Midbrain (tissue), 1 donor: Measurements from ENCODE around the gene TRIM34.
"Not testable (repeated sequence)": the region's sequence is repeated elsewhere in the genome, so short reads cannot be mapped to it uniquely, and the experiment has no call there.

Experiments
- DNase-seq: peaks from one replicate; lab custom pipeline; 2025; lab: John Stamatoyannopoulos, UW

The TRIM34 gene

DNA sequence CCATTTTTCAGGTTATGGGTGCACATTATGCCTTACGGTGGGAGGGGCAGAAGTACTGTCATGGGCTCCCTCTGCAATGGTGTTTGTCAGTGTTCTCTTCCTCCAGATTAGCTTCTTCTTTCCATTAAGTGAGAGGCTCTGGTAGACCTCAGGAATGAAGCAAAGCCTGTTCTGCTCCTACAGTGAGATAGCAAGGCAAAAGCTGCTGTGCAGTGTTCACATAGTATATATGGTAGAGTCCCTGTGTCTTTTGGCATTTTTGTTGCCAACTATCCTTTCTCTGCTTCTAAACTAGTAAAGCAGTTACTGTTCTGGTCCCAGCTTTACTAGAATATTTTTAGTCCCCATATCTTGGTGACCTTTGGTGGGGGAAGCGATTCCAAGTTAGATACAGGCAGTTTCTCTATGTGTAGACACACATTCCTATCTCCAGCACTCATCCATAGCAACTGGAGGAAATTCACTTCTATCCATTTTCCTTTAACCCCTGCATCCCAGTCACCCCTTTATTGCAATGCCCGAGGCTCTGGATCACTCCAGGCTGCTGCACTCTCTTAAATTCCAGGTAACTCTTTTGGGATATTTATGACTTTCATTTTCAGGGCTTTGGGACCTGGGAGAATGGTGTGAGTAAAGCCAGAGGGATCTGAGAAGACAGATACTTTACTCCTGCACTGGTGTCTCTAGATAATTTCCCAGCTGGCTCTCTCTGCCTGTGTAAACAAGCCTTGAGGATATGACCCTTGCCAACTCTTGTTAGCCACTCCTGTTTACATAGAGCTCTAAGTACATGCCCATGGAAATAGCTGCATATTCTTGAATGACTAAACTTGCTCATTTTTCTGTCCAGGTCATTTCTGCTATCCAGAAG, 3.9 kb upstream of the TRIM34 start:
- no peak for DNase-seq

DNA sequence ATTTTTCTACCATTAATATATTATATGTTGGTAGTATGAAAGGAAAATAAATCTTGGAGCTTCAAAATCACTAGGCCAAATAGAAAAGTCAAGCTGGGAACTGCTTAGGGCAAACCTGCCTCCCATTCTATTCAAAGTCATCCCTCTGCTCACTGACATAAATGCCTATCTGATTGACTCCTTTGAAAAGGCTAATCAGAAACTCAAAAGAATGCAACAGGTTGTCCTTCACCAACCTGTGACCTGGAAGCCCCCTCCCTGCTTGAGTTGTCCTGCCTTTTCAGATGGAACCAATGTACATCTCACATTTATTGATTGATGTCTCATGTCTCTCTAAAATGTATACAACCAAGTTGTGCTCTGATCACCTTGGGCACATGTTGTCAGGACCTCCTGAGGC, 3.2 kb upstream of the TRIM34 start:
- DNase-seq: no peak

DNA sequence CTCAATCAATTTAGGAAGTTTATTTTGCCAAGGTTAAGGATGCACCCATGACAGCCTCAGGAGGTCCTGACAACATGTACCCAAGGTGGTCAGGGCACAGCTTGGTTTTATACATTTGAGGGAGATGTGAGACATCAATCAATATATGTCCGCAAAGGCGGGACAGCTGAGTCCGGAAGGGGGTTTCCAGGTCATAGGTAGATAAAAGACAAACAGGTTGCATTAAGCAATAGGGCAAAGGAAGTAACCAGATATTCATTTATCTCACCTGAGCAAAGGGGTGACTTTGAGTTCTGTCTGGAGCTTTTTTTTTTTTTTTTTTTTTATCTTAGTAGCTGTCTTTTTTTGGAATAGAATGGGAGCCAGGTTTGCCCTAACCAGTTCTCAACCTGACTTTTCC, 2.0 kb upstream of the TRIM34 start:
- no peak for DNase-seq

DNA sequence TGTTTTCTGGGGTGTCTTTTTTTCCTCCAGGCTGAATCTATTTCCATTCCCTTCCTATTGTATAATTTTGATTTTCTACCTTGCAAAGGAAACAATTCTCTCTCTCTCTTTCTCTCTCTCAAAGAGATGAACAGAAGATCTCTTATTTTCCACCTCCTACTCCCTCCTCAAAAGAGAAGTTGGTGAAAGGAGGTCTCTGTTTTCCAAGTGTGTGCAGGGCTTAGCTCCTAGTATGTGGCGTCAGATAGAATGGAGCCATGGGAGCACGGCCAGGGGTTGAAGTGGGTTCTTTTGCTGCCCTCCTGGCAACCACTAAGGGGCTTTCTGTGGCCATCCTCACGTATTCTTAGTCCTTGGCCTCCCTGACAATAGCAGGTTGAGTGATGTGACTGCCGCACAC, 480 bp downstream of the TRIM34 start:
- DNase-seq: no peak

DNA sequence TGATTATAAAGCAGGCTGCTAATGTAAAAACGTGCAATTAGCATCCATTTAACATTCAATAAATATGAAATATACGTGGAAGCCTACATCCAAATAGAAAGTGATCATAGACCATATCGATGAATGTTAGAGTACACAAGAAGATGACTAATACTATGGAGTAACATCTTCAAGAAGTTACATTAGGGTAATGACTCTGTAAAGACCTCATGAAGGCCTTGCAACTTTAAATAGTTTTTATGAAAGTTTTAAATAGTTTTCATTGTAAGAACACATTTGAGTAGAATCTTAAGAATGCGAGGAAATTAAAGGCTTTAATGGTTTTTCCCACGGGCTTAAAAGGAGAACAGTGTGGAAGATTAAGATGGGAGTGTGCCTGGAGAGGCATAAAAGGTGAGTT, 1.4 kb downstream of the TRIM34 start:
- no peak for DNase-seq

DNA sequence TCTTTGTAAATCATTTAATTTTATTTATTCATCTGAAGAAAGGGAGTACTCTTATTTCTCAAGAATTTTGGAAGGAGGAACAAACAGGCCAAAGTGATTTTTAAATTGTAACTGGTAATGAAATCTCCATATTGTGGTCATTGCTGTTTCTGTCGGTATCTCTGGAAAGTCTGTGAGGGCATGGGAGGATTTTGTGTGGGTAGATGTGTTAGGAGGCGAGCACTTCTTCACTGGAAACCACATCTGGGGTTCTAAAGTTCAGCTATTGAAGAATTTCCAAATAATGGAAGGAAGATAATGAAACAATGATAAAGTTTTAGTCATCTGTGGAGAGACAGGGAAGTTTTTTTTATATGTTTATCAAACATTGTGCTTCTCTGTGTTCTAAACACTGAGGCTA, 6.6 kb downstream of the TRIM34 start:
- DNase-seq: no peak

DNA sequence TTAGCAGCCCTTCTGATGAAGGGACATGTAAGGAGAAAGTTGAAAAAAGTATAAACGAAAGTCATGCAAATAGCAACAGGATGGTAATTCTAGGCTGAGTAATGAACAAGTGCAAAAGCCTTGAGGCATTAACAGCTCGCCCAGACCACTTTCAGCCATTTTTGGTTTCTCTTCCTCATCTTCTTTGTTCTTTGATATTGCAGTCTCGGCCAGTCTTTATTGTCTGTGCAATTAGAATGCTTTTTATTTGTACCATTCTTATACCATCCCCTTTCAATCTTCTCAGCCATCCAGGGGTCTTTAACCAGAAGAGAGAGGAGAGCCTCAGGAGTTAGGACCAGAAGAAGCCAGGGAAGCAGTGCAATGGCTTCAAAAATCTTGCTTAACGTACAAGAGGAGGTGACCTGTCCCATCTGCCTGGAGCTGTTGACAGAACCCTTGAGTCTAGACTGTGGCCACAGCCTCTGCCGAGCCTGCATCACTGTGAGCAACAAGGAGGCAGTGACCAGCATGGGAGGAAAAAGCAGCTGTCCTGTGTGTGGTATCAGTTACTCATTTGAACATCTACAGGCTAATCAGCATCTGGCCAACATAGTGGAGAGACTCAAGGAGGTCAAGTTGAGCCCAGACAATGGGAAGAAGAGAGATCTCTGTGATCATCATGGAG, 7.3 kb downstream of the TRIM34 start:
- DNase-seq: no peak

DNA sequence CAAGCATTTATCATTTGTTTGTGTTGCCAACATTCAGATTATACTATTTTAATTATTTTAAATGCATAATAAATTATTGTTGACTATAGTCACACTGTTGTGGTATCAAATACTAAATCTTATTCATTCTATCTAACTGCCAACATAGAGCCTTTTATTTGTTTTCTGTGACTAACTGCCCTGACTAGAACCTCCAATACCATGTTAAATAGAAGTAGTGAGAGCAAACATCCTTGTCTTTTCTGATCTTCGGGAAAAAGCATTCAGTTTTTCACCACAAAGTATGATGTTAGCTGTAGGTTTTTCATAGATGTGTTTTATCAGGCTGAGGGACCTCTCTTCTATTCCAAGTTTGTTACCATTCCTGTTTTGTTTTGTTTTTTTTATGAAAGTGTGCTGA, 15.2 kb downstream of the TRIM34 start:
- DNase-seq: no peak

DNA sequence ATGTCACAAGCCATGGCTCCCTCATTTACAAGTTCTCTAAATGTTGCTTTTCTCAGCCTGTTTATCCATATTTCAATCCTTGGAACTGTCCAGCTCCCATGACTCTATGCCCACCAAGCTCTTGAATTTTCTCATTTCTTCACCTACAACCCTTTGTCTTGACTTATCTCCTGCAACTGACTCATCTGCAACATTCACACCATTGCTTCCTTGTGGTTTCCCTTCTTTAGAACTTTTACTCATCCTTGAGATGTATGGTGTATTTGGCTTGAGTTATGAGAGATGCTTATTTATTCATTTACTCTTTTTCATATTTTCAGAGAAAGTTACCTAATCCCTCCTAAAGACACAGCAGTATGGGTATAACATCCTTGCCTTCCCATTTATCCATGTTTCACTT, 18.8 kb downstream of the TRIM34 start:
- no peak for DNase-seq

DNA sequence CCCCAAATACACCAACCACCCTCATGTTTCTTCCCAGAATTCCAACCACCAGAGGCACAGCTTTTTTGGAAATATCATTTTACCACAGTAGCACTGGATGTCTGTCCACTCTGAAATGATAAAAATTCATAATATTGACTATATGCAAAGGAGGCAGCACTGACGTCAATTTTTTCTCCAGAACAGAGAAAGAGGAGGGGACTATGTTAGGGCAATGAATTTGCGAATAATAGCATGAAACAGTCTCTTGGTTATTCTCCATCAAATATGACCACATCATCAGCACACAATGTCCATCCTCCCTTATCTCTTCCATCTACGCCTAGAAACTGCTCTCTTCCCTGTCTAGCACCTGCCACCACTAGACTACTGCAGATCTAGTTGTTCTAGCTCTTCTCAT, 21.3 kb downstream of the TRIM34 start:
- DNase-seq: no peak

DNA sequence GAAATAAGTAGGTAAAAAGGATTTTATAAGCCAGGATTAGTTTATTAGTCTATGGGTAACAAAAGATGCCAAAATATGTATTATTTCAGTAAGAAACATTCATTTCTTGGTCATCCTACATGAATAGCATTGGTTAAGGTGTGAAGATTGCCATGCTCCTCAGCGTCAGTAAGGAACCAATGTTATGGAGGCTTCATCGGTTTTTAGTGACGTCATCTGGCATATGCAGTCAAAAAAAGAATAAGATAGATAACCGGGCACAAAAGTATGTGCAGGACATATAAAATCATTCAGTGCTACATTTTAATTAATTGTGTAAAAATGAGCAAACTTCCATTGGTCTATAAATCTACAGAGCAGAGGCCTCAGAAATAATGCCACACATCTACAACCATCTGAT, 30.7 kb downstream of the TRIM34 start:
- no peak for DNase-seq

DNA sequence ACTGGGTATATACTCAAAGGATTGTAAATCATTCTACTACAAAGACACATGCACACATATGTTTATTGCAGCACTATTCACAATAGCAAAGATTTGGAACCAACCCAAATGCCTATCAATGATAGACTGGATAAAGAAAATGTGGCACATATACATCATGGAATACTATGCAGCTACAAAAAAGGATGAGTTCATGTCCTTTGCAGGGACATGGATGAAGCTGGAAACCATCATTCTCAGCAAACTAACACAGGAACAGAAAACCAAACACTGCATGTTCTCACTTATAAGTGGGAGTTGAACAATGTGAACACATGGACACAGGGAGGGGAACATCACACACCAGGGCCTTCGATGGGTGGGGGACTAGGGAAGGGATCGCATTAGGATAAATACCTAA, 32.2 kb downstream of the TRIM34 start:
- DNase-seq: not testable (repeated sequence)

DNA sequence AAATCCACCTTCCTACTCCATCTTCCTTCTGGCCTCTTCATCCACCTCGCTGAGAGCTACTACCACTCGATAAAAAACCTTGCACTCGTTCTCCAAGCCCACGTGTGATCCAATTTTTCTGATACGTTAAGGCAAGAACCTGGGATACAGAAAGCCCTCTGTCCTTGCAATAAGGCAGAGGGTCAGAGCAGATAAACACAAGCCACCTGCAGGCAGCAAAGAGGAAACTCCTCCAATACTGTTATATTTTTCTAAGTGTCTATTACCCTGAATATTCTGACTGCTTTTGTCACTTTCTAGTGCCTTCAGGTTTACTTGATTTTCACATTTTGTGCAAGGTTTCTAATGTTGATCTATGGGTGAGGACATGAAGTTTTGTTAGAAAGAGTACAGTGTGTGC, 33.5 kb downstream of the TRIM34 start:
- DNase-seq: no peak

DNA sequence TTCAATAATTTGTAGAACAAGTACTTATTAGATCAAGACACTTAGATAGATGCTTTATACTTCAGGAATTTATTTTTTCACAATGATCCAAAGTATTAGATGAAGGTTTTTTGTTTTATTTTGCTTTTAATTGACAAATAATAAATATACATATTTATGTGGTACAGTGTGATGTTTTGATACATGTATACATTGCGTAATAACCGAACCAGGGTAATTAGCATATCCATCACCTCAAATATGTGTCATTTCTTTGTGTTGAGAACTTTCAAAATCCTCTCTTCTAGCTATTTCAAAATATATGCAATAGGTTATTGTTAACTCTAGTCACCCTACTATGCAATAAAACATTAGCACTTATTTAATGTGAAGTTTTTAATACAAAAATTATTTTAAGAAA, 38.7 kb downstream of the TRIM34 start:
- no peak for DNase-seq

DNA sequence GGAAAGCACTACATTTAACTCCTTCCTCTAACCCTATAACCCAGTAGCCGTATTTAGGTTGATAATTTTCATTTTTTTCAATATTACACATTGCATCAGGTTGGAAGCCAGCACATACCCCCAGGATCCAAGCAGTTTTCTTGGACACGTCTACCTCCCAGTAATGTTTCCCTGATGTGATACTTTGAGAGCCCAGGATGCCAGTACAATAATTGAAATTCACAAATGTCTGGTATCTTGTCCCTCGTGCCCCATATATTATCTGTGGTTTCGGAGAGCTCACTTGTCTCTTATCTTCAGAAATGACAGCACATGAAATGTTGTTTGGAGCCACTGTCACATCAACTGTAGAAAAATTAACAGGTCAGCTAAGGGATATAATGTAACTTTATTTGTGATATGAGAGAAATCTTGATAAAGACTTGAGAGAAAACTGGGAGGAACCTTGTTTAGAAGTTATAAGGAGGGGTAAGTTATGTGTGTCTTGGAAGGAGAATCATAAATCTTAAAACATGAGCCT, 40.3 kb downstream of the TRIM34 start:
- no peak for DNase-seq

DNA sequence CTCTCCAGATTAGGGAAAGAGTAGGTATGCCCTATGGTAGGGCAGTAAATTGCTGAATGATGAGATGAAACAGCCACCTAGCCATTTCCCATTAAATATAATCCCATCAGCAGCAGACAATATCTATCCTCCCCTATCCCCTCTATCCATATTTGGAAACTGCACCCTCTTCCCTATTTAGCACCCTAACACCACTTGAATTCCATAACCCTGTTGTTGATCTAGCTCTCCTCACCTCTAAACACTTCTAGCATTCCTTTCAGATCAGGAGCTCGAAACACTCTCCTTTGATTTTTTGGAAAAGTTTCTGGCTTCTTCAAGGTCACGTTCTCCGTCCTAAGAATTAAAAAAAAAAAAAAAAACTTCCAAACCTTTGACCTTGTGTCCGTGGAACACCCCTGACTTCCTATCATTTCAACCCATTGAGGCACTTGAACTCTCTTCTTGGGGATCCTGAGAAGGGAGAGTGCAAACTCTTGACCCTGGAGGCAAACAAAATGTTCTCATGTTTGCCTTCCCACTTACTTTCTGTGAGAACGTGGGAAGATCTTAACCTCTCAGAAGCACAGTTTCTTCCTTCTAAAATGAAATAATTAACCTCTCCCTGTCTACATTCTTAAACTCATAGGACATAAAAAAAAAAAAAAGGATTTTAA, 41.1 kb downstream of the TRIM34 start:
- no peak for DNase-seq

DNA sequence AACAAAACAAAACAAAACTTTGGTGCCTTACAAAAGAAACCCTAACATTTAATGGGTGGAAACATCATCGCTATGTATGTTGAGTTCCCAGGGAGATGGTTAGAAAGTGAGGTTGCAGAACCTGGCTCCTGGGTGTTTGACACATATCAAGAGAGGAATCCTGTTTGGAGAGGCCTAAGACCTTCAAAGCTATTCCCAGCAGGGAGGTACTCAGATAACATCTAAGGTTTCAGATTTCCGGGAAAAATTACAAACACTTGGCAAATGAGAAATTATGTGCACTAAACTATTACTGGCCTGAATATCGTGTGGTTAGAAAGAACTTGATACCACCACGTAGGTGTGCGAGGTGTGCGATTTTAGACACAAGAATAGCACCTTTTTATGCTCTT, 41.6 kb downstream of the TRIM34 start:
- DNase-seq: no peak

DNA sequence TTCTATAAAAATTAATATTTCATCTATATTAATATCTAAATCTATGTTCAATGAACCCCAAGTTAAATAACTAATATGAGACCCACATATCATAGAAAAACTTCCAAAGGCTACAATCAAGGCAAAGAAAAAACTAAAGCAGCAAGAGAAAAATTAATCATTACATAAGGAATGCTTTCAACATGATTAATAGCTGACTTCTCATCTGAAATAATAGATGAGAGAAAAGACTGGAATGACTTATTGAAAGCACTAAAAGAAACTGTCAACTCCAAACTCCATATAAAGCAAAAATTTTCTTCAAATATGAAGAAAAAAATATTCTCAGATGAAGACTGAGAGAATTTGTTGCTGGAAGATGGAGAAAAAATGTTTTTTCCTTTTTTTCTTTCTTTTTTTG, 47.0 kb downstream of the TRIM34 start:
- DNase-seq: no peak

DNA sequence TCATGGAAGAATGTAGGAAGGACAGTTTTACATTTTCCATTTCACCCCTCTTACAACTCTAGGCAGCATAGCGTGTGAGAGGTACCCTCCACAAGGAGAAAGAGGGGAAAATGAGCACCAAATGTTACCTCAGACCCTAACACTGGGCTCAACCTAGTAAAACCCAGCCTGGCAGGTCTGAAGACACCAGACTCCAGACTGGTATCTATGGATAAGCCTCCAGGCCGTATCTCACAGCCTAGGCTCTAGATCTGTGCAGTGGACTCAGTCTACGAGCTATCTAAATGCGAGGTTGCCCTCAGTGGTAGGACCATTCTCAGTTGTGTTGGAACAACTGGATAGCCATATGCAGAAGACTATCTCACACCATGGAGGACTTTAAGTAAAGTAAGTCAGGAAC, 49.6 kb downstream of the TRIM34 start:
- no peak for DNase-seq

DNA sequence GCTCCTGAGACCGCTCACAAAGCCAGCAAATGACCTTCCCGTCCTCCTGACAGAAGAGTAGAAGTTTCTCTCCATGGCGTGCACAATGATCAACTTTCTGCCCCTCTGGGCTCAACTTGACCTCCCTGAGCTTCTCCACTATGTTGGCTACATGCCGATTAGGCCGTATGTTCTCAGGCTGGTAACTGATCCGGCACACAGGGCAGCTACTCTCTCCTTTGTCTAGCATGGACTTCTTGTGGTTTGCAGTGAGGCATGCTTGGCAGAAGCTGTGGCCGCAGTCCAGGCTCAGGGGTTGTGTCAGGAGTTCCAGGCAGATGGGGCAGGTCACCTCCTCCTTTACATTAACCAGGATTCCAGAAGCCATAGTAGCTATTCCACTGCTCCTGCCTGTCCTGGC, 55.0 kb downstream of the TRIM34 start:
- DNase-seq: no peak

DNA sequence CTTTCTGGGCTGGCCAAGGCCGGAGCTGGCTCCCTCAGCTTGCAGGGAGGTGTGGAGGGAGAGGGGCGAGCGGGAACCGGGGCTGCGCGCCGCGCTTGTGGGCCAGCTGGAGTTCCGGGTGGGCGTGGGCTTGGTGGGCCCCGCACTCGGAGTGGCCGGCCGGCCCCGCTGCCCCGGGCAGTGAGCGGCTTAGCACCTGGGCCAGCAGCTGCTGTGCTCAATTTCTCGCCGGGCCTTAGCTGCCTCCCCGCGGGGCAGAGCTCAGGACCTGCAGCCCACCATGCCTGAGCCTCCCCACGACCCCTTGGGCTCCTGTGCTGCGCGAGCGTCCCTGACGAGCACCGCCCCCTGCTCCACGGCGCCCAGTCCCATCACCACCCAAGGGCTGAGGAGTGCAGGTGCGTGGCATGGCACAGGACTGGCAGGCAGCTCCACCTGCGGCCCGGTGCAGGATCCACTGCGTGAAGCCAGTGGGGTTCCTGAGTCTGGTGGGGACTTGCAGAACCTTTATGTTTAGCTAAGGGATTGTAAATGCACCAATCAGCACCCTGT, 58.2 kb downstream of the TRIM34 start:
- DNase-seq: not testable (repeated sequence)

DNA sequence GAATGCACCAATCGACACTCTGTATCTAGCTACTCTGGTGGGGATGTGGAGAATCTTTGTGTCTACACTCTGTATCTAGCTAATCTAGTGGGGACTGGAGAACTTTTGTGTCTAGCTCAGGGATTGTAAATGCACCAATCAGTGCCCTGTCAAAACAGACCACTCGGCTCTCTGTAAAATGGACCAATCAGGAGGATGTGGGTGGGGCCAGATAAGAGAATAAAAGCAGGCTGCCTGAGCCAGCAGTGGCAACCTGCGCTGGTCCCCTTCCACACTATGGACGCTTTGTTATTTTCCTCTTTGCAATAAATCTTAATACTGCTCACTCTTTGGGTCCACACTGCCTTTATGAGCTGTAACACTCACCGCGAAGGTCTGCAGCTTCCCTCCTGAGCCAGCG, 58.8 kb downstream of the TRIM34 start:
- not testable (repeated sequence) for DNase-seq
